Measurements from ENCODE around the gene RASSF8. TPM values are rescaled to one million over a fixed set of nuclear protein-coding genes. Genes with fewer than 3 reads are reported as not detected.

The RASSF8 gene
- total and polyA plus RNA-seq, 2 donors from 2014 or later = 12.0 to 52.8 TPM

GRCh38 chr12:26091822-26092221 is 133.3 kb downstream of the RASSF8 start:
- Histone ChIP-seq H3K36me3 (ENCODE audit: control insufficient read depth in 2 of 3, insufficient read depth in 3 of 3, low read length in 3 of 3) (no peaks in the 10 kb centered on the region), H3K27me3 (ENCODE audit: control insufficient read depth, insufficient read depth, low read length) (no peaks in the 10 kb centered on the region), H3K27ac (ENCODE audit: low read depth in 2 of 2, low read length in 2 of 2) (no peak overlapping the region), H3K9ac (ENCODE audit: low read length in 3 of 3) (no peak overlapping the region), H3K4me1 (ENCODE audit: control insufficient read depth in 2 of 3, insufficient read depth in 2 of 3, low read depth in 1 of 3, low read length in 3 of 3) (no peaks in the 10 kb centered on the region), H3K4me3 (ENCODE audit: low read length in 3 of 3) (no peak overlapping the region), H3K9me3 (ENCODE audit: control insufficient read depth in 2 of 3, insufficient read depth in 1 of 3, low read length in 3 of 3) (no peaks in the 10 kb centered on the region)
- FAIRE-seq = no peak
- intact Hi-C loops (cut with DNase I) = no loop called here
- peak in 2 of 5 donors; percentile 26 to 52 for DNase-seq
- TF ChIP-seq, protein P1, sequence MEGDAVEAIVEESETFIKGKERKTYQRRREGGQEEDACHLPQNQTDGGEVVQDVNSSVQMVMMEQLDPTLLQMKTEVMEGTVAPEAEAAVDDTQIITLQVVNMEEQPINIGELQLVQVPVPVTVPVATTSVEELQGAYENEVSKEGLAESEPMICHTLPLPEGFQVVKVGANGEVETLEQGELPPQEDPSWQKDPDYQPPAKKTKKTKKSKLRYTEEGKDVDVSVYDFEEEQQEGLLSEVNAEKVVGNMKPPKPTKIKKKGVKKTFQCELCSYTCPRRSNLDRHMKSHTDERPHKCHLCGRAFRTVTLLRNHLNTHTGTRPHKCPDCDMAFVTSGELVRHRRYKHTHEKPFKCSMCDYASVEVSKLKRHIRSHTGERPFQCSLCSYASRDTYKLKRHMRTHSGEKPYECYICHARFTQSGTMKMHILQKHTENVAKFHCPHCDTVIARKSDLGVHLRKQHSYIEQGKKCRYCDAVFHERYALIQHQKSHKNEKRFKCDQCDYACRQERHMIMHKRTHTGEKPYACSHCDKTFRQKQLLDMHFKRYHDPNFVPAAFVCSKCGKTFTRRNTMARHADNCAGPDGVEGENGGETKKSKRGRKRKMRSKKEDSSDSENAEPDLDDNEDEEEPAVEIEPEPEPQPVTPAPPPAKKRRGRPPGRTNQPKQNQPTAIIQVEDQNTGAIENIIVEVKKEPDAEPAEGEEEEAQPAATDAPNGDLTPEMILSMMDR (IDR thresholded peaks at IDR 0.05; ENCODE audit: borderline replicate concordance, extremely low read depth, insufficient read depth) = no peak

DNA sequence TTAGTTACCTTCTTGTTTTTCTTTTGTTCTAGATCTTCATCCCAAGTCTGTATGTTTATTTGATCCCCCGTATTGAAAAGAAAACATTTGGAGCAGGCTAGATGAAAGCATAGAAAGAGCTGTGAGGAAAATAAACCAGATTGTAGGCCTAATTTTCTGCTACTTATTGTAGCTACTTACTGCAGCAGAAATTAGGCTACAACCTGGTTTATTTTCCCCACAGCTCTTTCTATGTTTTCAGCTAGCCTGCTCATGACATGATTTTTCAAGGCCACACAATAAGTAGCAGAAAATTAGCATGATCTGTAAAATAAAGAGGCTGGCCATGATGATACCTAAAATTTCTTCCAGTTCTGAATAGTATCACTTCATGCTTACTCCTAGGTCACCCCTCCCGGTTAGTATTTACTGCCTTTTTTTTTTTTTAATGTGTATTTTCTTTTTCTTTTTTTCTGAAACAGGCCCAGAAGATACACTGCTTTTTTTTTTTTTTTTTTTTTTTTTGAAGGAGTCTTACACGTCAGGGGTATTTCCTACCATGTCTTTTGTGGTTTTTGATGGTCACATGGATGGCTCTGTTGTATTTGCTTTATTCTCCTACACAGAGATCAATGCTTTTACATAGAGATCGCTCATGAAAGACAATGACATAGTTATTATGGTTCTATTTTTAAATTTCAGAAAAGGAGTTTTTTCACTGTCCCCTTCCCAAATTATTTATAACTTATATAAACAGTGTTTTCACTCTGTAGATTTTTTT is 134.0 kb downstream of the RASSF8 start:
- no peak overlapping the region for H3K9ac ChIP-seq (ENCODE audit: low read length in 3 of 3)
- H3K4me1 ChIP-seq (ENCODE audit: control insufficient read depth in 2 of 3, insufficient read depth in 2 of 3, low read depth in 1 of 3, low read length in 3 of 3) = no peaks in the 10 kb centered on the region
- H3K9me3 ChIP-seq (ENCODE audit: control insufficient read depth in 2 of 3, insufficient read depth in 1 of 3, low read length in 3 of 3) = no peaks in the 10 kb centered on the region
- intact Hi-C loops (cut with DNase I) = no loop called here
- H3K36me3 ChIP-seq (ENCODE audit: control insufficient read depth in 2 of 3, insufficient read depth in 3 of 3, low read length in 3 of 3) = no peaks in the 10 kb centered on the region
- no peak overlapping the region for H3K4me3 ChIP-seq (ENCODE audit: low read length in 3 of 3)
- DNase-seq (no peak), FAIRE-seq (no peak)
- no peak overlapping the region for H3K27ac ChIP-seq (ENCODE audit: low read depth in 2 of 2, low read length in 2 of 2)
- H3K27me3 ChIP-seq (ENCODE audit: control insufficient read depth, insufficient read depth, low read length) = no peaks in the 10 kb centered on the region
- TF ChIP-seq, protein P1 (IDR thresholded peaks at IDR 0.05; ENCODE audit: borderline replicate concordance, extremely low read depth, insufficient read depth) = no peak

- Histone ChIP-seq H3K9me3 (ENCODE audit: control insufficient read depth in 2 of 3, insufficient read depth in 1 of 3, low read length in 3 of 3) (no peaks in the 10 kb centered on the region), H3K4me3 (ENCODE audit: low read length in 3 of 3) (no peak overlapping the region), H3K4me1 (ENCODE audit: control insufficient read depth in 2 of 3, insufficient read depth in 2 of 3, low read depth in 1 of 3, low read length in 3 of 3) (no peaks in the 10 kb centered on the region), H3K27ac (ENCODE audit: low read depth in 2 of 2, low read length in 2 of 2) (no peak overlapping the region), H3K36me3 (ENCODE audit: control insufficient read depth in 2 of 3, insufficient read depth in 3 of 3, low read length in 3 of 3) (no peaks in the 10 kb centered on the region), H3K9ac (ENCODE audit: low read length in 3 of 3) (no peak overlapping the region), H3K27me3 (ENCODE audit: control insufficient read depth, insufficient read depth, low read length) (no peaks in the 10 kb centered on the region)
- intact Hi-C loops (cut with DNase I) = no loop called here
- TF ChIP-seq, protein P1 (IDR thresholded peaks at IDR 0.05; ENCODE audit: borderline replicate concordance, extremely low read depth, insufficient read depth) = no peak
- no peak for FAIRE-seq
- DNase-seq = no peak
These were observed 136.7 kb downstream of the RASSF8 start for GRCh38 chr12:26095186-26095585.

Measured in kidney (tissue), 14 donors.